B cell (primary cell): Measurements from ENCODE around the gene COL3A1. TPM values are rescaled to one million over a fixed set of nuclear protein-coding genes. Genes with fewer than 3 reads are reported as not detected.

Experiments used
- ATAC-seq: fragments of 200-7000 bp; cut with Tn5 transposase; one replicate; pipeline ENCODE4 v1.10.0; 2021; ENCODE audit warnings: low read depth, mild to moderate bottlenecking, moderate number of reproducible peaks, moderate library complexity
- CTCF ChIA-PET: fragments of 350-600 bp; sonication (Branson Sonifier 250); formaldehyde crosslinking; loops from one replicate; lab custom pipeline; 2021; ENCODE audit warnings: antibody characterized with exemption, inconsistent platforms; lab: Charles Lee
- POLR2A ChIA-PET: fragments of 350-600 bp; sonication (Branson Sonifier 250); formaldehyde crosslinking; loops from one replicate; lab custom pipeline; 2021; ENCODE audit warnings: antibody characterized with exemption; lab: Charles Lee
- DNase-seq: peaks from one replicate; pipeline ENCODE4 v3.0.0; 2013
- H2AFZ ChIP-seq: 2 replicates; pipeline ENCODE4 v1.6.1; 2012; ENCODE audit warnings: mild to moderate bottlenecking, low read depth, low read length; ENCODE audit not compliant: insufficient read depth, poor library complexity, severe bottlenecking
- H3K27ac ChIP-seq, 2 donors: 1 replicate in 1 of 2; 2 replicates in 1 of 2; pipeline ENCODE4 v1.5.1; 2012 to 2013; ENCODE audit warnings: low read length in 2 of 2, mild to moderate bottlenecking in 2 of 2, moderate library complexity in 1 of 2
- H3K27me3 ChIP-seq, 4 experiments: fragments of 200-600 bp in 1 of 4; sonication (generic) in 1 of 4; replicated peaks in 1 of 4; 1 replicate in 2 of 4; 2 replicates in 2 of 4; pipeline versions ENCODE4 v1.6.1 to v1.7.0; 2013 to 2016; ENCODE audit warnings: low read length in 3 of 4, mild to moderate bottlenecking in 2 of 4, mixed read lengths in 1 of 4, moderate library complexity in 1 of 4; ENCODE audit not compliant: insufficient read depth in 4 of 4, control insufficient read depth in 3 of 4; ENCODE audit errors: control extremely low read depth in 1 of 4
- H3K36me3 ChIP-seq, 2 experiments: replicated peaks in 1 of 2; 1 replicate in 1 of 2; 2 replicates in 1 of 2; pipeline versions ENCODE4 v1.6.1 to v1.7.1; 2013; ENCODE audit warnings: low read length in 1 of 2; ENCODE audit not compliant: insufficient read depth in 2 of 2, control insufficient read depth in 1 of 2; ENCODE audit errors: control extremely low read depth in 1 of 2, extremely low read depth in 1 of 2
- H3K4me1 ChIP-seq, 2 donors: fragments of 200-600 bp in 1 of 2; sonication (generic) in 1 of 2; 1 replicate in 1 of 2; 2 replicates in 1 of 2; pipeline versions ENCODE4 v1.5.1 to v1.6.1; 2013 to 2017; ENCODE audit warnings: low read length in 2 of 2; ENCODE audit not compliant: control insufficient read depth in 2 of 2, insufficient read depth in 2 of 2
- H3K4me2 ChIP-seq: replicated peaks from 2 replicates; pipeline ENCODE3; 2012; ENCODE audit warnings: mild to moderate bottlenecking, low read depth, low read length; ENCODE audit not compliant: poor library complexity, severe bottlenecking
- H3K4me3 ChIP-seq, 5 experiments: fragments of 200-600 bp in 1 of 5; sonication (generic) in 1 of 5; 1 replicate in 3 of 5; 2 replicates in 2 of 5; pipeline versions ENCODE4 v1.5.1 to v1.7.0; 2011 to 2016; ENCODE audit warnings: low read length in 4 of 5, mild to moderate bottlenecking in 4 of 5, low read depth in 2 of 5, control low read depth in 1 of 5, moderate library complexity in 1 of 5; ENCODE audit not compliant: insufficient read depth in 1 of 5; ENCODE audit errors: control extremely low read depth in 1 of 5, extremely low read depth in 1 of 5
- H3K79me2 ChIP-seq: fragments of 200-600 bp; sonication (generic); one replicate; pipeline ENCODE4 v1.6.0; 2016; ENCODE audit warnings: low read length; ENCODE audit not compliant: control insufficient read depth, insufficient read depth
- H3K9ac ChIP-seq: fragments of 200-600 bp; sonication (generic); 2 replicates; pipeline ENCODE4 v1.6.1; 2017; ENCODE audit warnings: mild to moderate bottlenecking, low read length, moderate library complexity
- H3K9me3 ChIP-seq, 3 donors: one replicate each; pipeline versions ENCODE4 v1.6.1 to v1.7.1; 2013; ENCODE audit warnings: low read length in 2 of 3; ENCODE audit not compliant: control insufficient read depth in 2 of 3, insufficient read depth in 1 of 3; ENCODE audit errors: control extremely low read depth in 1 of 3
- H4K20me1 ChIP-seq: 2 replicates; pipeline ENCODE4 v1.6.0; 2012; ENCODE audit warnings: mild to moderate bottlenecking, low read length; ENCODE audit not compliant: insufficient read depth, control insufficient read depth, poor library complexity, severe bottlenecking
- H3K27ac Mint-ChIP-seq: one replicate; pipeline ENCODE4 v1.8.0; 2021; ENCODE audit warnings: mixed read lengths
- H3K27me3 Mint-ChIP-seq: one replicate; pipeline ENCODE4 v1.8.0; 2021; ENCODE audit warnings: mixed read lengths
- H3K4me1 Mint-ChIP-seq: one replicate; pipeline ENCODE4 v1.8.0; 2021; ENCODE audit warnings: mixed read lengths
- H3K4me3 Mint-ChIP-seq: one replicate; pipeline ENCODE4 v1.8.0; 2021; ENCODE audit warnings: mixed read lengths
- H3K9me3 Mint-ChIP-seq: one replicate; pipeline ENCODE4 v1.8.0; 2022; ENCODE audit warnings: mixed read lengths; ENCODE audit not compliant: insufficient read depth
- EZH2 ChIP-seq: IDR thresholded peaks from 2 replicates; pipeline ENCODE4 v1.6.1; 2012; ENCODE audit warnings: borderline replicate concordance, low read depth, mild to moderate bottlenecking, moderate library complexity, low read length; ENCODE audit not compliant: insufficient read depth, poor library complexity, severe bottlenecking
- WGBS: methylation state at CpG from one replicate; pipeline ENCODE4 v1.1.5; 2013; ENCODE audit warnings: missing lambda C conversion rate; ENCODE audit not compliant: insufficient coverage; 5-methylcytosine and 5-hydroxymethylcytosine counted together
- intact Hi-C: fragments of 100-400 bp; cut with micrococcal nuclease; formaldehyde crosslinking; loops from one replicate; pipeline ENCODE4 v1.10.0; 2022
- polyA plus RNA-seq: library from polyadenylated mRNA; depleted of rRNA; stranded (reverse); fragments of >200 nt; gene quantifications from 2 replicates; pipeline ENCODE4 v1.2.3, GENCODE V29; 2012
- total RNA-seq, 2 donors: library from RNA; stranded (reverse); fragments of 120-200 nt in 1 of 2; gene quantifications; 1 replicate in 1 of 2; 2 replicates in 1 of 2; pipeline versions ENCODE4 v1.2.3 to v1.2.4, GENCODE V29; 2013 to 2022
- TF ChIP-seq, protein P1 (sequence below): fragments of 200-600 bp; IDR thresholded peaks from one replicate; pipeline ENCODE4 v1.8.0; 2022; ENCODE audit warnings: antibody characterized with exemption, mild to moderate bottlenecking

COL3A1 gene
- total and polyA plus RNA-seq, 2 donors (not counting 1 experiment from before 2014, with no cell fraction given) = not detected

DNA sequence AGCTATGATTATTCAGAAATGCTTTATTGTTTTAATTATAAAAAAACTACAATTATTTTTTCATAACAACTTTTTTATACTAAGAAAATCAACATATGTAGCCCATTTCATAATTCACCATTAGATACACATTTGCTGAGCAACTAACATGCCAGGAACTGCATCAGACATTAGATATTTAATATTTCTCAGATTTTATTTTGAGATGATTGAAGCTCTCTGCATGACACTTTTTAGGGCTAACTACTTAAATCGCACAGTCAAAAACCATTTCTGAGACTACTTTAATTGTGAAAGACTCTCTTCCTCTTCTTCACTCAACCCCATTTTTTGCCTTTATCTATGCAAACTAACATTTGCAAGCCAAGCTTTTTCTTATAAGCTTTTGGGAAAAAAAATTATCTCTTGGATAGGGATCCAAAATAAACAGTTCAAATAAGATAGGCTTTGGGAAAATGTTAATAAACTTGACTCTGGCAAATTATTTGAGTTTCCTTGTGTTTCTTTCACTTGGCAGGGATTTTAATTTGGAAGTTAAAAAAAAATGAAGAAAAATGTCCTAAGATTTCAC, 9.1 kb upstream of the COL3A1 start:
- Histone ChIP-seq H4K20me1 (no peaks in the 10 kb centered on the region), H3K36me3 (no peaks in the 10 kb centered on the region), H3K27me3 (no peaks in the 10 kb centered on the region), H3K9ac (no peak overlapping the region), H3K4me1 (no peaks in the 10 kb centered on the region), H3K9me3 (no peaks in the 10 kb centered on the region), H3K27ac (no peak overlapping the region), H3K4me2 (no peak overlapping the region), H2AFZ (no peak overlapping the region), H3K4me3 (no peak overlapping the region), H3K79me2 (no peaks in the 10 kb centered on the region)
- ATAC-seq (no peak), DNase-seq (no peak)
- WGBS = no CpG with 5 or more reads among the region's 1 CpG
- Mint-ChIP-seq H3K9me3 (no peaks in the 10 kb centered on the region), H3K4me3 (no peak overlapping the region), H3K27ac (no peak overlapping the region), H3K27me3 (no peaks in the 10 kb centered on the region), H3K4me1 (no peaks in the 10 kb centered on the region)
- ChIA-PET CTCF (no interaction called here), POLR2A (no interaction called here)
- TF ChIP-seq, protein P1, sequence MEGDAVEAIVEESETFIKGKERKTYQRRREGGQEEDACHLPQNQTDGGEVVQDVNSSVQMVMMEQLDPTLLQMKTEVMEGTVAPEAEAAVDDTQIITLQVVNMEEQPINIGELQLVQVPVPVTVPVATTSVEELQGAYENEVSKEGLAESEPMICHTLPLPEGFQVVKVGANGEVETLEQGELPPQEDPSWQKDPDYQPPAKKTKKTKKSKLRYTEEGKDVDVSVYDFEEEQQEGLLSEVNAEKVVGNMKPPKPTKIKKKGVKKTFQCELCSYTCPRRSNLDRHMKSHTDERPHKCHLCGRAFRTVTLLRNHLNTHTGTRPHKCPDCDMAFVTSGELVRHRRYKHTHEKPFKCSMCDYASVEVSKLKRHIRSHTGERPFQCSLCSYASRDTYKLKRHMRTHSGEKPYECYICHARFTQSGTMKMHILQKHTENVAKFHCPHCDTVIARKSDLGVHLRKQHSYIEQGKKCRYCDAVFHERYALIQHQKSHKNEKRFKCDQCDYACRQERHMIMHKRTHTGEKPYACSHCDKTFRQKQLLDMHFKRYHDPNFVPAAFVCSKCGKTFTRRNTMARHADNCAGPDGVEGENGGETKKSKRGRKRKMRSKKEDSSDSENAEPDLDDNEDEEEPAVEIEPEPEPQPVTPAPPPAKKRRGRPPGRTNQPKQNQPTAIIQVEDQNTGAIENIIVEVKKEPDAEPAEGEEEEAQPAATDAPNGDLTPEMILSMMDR = no peak
- no peak for TF ChIP-seq EZH2
- intact Hi-C loops = no loop called here

DNA sequence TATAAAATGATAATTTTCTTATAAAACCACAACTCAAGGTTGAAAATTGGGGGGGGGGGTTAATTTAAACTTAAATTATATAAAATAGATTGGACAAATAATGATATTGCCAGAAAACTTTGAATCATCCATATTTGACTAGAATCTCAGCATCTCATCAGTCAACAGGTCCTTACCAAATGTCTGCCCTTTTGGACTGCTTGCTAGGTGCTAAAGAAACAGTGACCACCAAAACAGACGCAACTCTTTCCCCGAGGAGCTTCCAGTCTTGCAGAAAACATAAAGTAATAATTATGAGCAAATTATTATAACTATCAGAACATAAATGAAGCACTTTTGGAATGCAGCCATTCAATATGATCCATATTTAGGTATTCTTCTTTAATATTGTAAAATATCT, 8.6 kb upstream of the COL3A1 start:
- Histone ChIP-seq H3K9me3 (no peaks in the 10 kb centered on the region), H3K79me2 (no peaks in the 10 kb centered on the region), H3K27ac (no peak overlapping the region), H3K4me3 (no peak overlapping the region), H3K36me3 (no peaks in the 10 kb centered on the region), H4K20me1 (no peaks in the 10 kb centered on the region), H3K9ac (no peak overlapping the region), H3K4me2 (no peak overlapping the region), H2AFZ (no peak overlapping the region), H3K27me3 (no peaks in the 10 kb centered on the region), H3K4me1 (no peaks in the 10 kb centered on the region)
- Mint-ChIP-seq H3K9me3 (no peaks in the 10 kb centered on the region), H3K4me1 (no peaks in the 10 kb centered on the region), H3K4me3 (no peak overlapping the region), H3K27me3 (no peaks in the 10 kb centered on the region), H3K27ac (no peak overlapping the region)
- ChIA-PET CTCF (no interaction called here), POLR2A (no interaction called here)
- WGBS = no CpG with 5 or more reads among the region's 2 CpGs
- no peak for DNase-seq
- intact Hi-C loops = no loop called here
- TF ChIP-seq EZH2 = no peak
- ATAC-seq = no peak
